GM18498 (cell line): ENCODE data around the gene ARMH2.

Experiments used
- ATAC-seq: cut with Tn5 transposase; IDR thresholded peaks from one replicate; pipeline ENCODE4 v1.9.1; 2021; ENCODE audit warnings: mild to moderate bottlenecking, moderate library complexity; ENCODE audit not compliant: unreplicated experiment

ARMH2 gene

DNA sequence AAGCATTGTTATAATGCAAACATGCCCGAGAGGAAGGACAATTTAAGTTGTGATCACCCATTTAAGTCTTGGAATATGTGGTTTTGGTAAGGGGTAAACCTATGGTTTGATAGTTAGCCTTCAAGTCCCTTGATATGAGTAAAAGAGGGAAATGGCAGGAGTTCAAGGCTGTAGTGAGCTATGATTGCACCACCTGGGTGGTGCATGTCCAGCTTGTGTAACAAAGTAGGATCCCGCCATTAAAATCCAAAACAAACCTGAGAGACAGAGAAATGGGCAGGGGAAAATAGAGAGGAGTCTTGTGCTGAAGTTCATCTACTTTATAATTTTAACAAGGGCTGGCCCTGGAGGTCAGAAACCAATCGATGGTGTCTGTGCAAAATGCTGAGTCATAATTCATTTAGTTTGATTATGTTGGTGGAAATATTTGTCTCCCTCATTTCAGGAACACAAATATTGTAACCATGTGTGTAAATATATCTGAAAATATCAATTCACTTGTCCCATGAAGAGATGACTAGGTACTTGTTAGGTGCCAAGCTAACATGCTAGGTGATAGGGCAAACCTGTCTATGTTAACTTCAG, 23.2 kb upstream of the ARMH2 start:
- no peak for ATAC-seq

DNA sequence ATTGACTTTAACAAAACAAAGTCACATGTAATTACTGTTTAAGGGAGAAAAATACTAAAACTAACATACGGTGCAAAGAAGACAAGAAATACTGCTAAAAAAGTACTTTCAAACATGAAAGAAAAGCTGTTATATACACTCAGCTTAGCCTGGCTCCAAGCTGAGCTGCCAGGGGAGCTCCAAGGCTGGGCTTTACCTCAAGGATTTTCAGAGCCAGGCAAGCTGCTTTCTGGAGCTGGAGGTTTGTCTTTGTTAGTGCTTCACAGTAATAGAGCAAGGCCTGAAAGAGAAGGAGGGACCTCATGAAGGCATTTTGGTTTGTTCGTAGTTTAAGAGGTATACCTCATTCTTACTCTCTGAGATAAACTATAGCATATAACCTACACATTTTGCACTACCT, 19.6 kb upstream of the ARMH2 start:
- ATAC-seq: no peak

DNA sequence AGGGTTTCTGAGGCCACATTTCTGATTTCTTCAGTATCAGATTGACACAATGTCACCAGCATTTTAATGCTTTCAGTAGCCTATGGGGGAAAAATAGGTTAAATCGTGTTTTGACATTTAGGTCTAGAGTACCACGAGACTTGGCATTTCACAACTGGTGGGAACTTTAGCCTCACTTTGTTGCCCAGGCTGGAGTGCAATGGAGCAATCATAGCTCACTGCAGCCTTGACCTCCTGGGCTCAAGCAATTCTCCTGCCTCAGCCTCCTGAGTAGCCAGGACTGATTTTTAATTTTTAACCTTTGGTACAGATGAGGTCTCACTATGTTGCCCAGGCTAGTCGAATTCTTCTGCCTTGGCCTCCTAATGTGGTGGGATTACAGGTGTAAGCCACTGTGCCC, 11.0 kb upstream of the ARMH2 start:
- no peak for ATAC-seq

DNA sequence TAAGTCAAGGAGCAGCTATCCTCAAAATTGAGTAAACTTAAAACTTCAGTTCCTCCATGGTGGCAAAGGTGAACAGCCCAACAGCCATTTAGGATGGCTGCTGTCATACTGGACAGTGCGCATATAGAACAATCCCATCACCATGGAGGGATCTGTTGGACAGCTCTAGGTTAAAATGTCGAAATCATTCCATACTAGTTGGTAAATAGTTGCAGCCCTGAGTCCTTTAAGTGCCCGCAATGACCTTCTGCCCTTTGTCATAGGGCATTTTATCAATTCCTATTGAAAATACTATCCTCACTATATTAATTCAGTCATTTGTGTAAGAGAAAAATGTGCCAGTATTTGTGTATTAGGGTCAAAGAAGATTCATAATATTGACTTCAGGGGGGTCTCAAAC, 8.9 kb upstream of the ARMH2 start:
- no peak for ATAC-seq

DNA sequence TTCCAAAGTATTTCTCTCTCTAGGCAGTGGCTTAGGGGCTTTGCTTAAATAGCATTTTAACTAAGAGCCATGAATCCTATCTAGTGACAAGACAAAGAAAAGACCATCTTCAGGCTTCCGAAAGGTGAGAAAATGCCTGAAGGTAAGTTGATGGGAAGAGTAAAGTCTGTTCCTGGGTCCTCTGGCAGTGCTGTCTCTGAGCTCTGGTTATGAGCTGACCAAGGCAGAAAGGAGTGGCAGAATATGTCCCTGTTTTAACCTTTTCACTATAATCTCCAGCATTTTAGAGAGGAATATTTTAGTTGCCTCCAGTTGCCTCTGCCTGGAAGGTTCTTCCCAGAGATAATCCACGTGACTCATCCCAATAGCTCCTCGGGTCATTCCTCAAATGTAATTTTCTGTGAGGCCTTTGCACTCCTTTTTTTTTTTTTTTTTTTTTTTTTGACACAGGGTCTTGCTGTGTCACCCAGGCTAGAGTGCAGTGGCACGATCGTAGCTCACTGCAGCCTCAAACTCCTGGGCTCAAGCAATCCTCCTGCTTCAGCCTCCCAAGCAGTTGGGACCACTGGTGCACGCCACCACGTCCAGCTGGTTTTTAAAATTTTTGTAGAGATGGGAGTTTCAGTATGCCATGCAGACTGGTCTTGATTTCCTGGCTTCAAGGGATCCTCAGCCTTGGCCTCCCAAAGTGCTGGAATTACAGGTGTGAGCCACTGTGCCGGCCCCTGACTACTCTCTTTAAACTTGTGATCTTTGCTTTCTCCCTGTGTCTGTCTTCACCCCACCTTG, 3.7 kb upstream of the ARMH2 start:
- ATAC-seq: no peak

DNA sequence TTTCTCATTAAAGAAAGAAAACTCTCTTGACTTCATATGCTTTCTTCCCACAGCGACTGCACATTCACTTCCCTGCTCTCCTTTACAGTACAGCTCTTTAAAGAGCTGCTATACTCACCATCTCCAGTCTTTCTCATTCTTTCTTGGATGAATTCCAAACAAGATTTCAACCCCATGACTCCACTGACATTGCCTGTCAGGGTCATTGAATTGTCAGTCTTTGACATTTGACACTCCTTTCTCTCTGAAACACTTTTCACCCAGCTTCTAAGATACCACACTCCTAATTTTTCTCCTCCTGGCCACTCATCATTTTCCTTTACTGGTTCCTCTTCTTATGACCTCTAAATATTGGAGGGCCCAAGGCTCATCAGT, 811 bp upstream of the ARMH2 start:
- ATAC-seq: no peak

DNA sequence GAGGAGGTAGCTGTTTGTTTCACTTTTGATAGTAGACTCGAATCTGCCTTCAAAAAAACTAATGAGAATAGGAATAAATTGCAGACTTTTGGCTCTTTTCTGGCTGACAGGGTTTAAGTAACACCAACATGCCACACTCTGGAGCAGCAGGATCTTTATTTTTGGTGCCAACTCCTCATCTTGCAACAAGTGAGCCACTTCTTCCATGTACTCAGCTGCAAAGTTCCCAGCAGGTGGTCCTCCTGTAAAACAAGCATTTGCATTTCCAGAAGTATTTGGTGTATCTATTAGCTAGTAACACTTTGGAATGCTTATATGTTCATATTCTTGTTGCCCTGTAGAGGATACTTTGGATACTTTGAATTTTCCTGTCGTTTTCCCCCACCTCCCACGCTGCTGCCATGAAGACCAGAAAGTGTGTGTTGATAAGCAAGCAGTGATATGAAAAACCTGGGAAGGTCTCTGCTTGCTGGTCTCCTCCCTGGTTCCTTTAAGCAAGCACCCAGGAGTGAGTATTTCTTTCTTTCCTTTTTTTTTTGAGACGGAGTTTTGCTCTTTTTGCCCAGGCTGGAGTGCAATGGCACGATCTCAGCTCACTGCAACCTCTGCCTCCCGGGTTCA, 1.0 kb downstream of the ARMH2 start:
- no peak for ATAC-seq

DNA sequence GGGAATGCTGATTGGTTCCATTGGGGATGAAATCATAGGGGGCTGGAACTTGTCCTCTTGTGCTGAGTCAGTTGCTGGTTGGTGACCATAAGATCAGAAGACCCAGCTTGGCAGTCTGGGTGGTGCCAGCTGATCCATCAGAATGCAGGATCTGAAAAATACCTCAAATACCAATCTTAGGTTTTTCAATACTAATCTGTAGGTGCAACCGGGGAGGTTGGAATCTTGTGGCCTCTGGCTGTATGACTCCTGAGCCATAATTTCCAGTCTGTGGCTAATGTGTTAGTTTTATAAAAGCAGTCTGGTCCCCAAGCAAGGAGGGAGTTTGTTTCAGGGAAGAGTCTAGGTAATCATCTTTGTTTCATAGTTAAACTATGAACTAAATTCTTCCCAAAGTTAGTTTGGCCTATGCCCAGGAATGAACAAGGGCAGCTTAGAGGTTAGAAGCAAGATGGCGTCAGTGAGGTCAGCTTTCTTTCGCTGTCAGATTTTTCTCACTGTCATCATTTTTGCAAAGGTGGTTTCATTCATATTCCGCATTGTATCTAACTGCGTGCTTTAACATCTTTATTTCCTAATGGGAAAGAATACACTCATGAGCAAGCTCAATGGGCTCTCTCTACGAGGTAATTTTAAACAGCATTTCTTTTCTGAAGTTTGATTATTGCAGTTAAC, 2.0 kb downstream of the ARMH2 start:
- ATAC-seq: no peak

DNA sequence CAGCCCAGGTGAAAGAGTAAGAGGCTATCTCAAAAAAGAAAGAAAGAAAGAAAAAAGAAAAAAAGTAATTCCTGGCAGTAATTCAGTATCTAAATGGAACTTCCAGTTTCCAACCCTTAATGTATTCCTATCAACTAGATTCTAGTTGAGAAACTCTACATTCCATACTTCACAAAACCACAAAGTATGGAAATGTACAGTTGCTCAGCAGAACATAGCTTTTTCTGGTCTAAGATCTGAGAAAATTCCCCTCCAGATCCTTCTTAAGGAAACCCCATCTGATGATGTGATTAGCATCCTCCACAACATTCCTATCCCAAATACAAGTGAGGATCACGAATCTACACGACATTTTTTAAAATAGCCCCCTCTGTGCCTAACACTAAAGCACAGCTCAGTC, 3.6 kb downstream of the ARMH2 start:
- no peak for ATAC-seq

DNA sequence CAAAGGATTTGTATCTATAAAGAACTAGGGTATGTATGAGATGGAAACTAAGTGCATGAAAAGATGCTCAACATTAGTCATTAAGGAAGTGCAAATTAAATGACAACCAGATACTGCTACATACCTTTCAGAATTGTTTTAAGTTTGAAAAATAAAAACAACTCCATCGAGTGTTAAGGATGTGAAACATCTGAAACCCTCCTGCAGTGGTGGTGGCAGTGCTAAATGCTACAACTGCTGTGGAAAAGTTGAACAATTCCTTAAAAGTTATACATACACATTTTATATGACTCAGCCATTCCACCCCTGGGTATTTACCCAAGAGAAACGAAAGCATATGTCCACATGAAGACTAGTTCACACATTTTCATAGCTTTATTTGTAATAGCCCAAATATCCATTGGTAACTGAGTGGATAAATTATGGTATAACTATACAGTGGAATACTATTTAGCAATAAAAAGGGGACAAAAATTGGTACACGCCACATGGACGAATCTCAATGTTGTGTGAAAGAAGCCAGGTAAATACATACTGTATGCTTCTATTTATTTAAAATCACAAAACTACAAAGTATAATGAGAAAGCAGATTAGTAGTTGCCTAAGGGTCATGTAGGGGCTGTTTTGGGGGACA, 10.6 kb downstream of the ARMH2 start:
- no peak for ATAC-seq

DNA sequence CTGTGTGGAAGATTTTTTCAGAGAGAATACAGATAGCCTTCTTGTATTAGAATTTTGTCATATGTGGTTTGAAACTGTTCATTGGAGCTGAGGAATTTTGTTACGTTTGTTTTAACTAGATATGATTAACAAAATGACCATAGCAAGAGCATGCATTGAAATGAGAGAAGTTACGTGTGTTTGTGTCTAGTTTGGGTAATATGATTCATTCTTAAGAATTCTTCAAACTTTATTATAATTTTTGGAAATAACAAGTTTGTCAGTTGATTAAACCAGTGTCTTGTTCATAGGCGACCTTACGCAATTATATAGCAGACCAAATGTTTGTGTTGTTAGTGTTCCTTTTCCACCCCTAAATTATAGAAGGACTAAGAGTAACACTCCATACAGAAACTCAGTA, 18.5 kb downstream of the ARMH2 start:
- ATAC-seq: no peak

DNA sequence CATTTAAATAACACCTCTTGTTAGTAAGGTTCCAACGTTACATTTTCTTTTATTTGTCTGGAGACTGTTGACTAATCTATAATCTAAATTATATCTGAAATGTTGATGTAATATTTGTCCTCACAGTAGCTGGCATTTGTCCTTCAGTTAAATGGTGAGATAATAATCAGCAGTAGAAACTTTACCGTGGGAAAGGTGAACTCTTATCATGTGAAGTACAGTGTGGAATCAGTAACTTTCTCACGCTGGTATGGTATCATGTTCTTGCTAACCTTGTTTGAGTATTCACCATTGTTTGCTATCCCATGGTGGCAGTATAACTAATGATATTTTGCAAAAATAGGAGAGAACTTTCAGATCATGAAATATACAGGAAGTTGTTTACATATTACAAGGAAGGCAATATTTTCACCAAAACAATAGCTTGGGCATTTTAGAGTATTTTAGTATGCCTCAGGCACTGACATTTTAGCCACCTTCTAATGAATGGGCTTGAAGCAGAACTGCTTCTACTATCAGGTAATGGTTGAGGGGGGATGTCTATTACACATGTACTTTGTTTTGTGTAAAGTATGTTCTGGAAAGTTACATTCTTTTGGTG, 19.2 kb downstream of the ARMH2 start:
- ATAC-seq: no peak

DNA sequence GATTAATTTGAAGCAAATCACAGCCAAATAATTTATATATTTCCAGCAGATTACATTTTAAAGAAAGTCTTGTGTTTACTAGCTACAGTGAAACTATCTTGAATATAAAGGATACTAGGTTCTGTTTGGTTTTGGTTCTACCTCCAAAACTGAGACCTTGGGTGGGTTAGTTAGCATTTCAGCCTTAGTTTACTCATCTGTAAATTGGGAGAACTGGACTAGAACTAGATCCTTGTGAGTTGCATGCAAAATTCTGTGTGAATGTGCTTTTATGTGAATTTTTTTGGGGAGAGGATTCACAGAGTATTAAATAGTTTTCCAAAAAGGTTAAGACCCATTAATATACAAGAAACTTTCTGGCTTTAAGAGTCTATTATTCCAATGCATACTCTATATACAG, 19.8 kb downstream of the ARMH2 start:
- ATAC-seq: no peak

DNA sequence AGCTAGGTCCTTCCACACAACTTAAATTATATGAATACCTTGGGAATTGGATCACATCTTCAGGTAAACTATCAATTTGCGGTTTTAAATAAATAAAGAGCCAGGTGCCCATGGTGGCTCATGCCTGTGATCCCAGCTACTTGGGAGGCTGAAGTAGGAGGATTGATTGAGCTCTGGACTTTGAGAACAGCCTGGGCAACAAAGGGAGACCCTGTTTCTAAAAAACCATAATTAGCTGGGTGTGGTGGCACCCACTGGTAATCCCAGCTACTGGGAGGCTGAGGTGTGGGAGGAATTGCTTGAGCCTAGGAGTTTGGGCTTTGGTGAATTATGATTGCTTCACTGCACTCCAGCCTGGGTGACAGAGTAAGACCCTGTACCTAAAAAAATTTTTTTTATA, 20.6 kb downstream of the ARMH2 start:
- no peak for ATAC-seq

DNA sequence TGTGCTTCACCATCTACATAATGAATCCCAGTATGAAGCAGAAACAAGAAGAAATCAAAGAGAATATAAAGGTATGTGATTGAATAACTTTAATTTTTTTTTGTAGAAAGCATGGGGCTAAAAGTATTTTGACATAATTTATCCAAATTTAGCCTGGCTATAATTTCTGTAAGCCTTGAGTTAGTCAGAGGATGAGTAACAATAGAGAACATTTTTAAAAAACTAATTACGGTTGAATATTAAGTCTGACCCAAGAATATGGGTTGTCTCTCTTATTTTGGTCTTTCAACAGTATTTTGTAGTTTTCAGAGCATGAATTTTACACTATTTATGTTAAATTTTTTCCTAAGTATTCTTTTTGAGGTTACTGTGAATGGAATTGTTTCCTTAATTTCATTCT, 21.5 kb downstream of the ARMH2 start:
- ATAC-seq: no peak

DNA sequence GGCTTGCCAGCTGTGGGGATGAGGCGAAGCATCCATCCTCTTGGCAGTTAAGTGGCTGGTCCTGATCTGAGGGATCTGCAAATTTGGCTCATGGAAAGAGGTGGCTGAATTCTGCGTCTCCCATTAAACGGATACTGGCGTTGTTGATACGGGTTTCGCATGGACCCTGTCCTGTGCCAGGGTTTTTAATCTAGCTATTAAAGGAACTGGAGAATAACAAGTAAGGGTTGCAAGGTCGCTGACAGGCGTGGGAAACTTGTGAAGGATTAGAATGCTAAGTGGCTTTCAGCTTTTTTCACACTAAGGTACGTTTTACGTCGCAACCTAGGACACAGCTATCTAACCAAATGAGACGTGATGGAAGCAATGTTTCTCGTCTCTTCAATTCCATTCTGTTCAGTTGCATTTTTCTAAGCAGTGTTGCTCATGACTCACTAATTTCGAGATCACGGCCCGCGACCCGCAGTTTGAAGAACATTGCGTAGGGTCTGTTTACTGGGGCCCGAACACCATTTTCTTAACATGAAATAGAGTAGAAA, 23.1 kb downstream of the ARMH2 start:
- peak; percentile 5 for ATAC-seq

DNA sequence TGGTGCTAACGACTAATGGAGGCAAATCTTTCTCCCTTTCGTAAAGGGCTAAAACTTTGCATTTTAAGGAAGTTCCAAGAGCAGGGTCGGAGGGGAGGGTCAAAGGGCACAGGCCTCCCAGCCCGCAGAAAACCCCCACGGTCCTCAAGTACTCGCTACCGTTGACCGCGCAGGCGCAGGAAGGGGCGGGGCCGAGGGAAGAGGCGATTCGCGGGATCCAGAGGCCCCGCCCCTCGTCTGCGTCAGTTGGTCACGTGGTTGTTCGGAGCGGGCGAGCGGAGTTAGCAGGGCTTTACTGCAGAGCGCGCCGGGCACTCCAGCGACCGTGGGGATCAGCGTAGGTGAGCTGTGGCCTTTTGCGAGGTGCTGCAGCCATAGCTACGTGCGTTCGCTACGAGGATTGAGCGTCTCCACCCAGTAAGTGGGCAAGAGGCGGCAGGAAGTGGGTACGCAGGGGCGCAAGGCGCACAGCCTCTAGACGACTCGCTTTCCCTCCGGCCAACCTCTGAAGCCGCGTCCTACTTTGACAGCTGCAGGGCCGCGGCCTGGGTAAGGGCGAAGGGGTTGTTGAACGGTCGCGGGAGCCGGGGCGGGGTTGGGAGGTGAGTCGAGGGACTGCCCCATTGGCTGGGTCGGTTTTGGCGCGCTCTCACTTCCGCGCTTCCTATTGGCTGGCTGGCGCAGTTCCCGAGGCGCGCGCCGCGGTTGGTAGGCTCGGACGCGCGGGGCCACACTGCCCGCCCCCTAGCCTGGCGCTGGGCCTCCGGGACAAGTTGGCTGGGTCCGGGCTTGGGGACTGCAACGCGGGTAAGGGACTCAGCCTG, 23.8 kb downstream of the ARMH2 start, which contains the start of gene GMNN:
Gene GMNN, plus strand, starts transcription at position 242 of the 824 bp plus-strand sequence. CDS start 2,310 bp downstream, outside the sequence.
- peak; percentile 91 for ATAC-seq

DNA sequence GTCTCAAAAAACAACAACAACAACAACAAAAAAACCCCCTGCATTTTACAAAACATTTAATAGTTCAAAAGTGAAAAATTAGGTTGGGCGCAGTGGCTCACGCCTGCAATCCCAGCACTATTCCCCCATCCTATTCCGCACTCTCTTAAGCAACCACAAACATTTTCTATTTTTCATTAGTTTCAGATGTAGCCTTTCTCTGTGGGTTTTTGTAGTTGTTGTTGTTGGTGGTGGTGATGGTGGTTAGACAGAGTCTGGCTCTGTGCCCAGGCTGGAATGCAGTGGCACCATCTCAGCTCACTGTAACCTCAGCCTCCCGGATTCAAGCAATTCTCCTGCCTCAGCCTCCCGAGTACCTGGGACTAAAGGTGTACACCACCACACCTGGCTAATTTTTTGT, 30.4 kb downstream of the ARMH2 start:
- ATAC-seq: no peak

DNA sequence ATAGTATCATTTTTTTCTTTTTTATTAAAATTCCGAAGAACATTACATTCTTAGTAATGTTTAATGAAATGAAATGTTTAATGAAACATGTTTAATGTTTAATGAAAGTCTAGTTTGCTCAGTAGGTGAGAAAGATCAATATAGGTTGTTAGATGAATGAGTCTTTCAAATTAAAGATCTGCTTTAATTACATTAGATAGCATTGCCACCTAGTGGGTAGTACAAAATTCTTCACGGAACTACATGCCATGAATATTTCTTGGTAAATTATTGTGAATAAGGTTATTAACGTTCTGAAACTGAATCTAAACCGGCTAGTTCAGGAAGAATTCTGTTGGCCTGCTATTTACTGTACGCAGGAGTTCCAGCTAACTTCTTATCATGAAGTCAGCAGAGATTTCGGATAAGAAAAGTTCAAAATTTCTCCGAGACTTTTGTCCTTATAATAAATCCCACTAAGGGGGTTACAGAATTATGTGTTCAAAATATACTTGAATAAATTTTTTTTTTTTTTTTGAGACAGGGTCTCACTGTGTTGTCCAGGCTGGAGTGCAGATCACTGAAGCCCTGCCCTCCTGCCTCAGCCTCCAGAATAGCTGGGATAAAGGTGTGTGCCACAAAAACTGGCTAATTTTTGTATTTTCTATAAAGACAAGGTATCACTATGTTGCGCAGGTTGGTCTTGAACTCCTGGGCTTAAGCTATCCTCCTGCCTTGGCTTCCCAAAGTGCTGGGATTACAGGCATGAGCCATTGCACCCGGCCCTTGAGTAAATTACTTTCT, 31.8 kb downstream of the ARMH2 start:
- ATAC-seq: no peak
